HG03378 (cell line): ENCODE data around the gene CNTNAP2.

Experiments used
- ATAC-seq: cut with Tn5 transposase; IDR thresholded peaks from one replicate; pipeline ENCODE4 v1.9.1; 2021; ENCODE audit warnings: mild to moderate bottlenecking, moderate library complexity; ENCODE audit not compliant: unreplicated experiment

Gene CNTNAP2

DNA sequence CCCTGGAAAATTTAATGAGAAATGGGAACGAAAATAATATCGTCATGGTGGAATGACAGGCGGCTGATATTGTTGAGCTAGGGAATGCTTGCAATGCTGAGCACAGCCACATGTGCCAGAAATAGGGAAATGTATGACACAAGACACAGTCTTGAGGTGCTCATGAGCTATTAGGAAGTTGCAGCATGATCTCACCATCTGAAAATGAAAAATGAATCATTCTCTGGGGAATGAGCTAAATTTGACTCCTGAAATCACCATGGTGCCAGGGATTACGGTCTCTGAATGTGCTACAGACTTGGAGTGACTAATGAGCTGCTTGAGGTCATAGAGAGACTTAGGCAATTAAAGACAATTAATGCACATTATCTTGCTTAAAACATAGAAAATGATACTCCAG, 845.0 kb downstream of the CNTNAP2 start:
- no peak for ATAC-seq

DNA sequence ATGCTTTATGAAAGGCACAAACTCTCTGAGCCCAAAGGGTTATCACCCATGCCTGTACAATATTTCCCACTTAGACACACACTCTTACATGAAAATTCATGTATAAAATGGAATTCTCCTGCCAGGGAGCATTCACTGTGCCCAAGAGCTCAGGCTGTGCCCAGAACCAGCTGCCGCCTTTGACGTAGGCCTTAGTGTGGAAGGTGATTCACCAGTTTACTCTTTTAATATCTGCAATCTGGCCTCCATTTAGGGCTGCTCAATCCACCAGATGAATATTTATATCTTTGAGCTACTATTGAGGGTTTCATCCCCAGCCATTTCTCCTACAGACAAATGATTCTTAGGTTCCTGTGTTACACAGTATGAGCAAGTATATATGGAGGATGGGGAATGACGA, 849.7 kb downstream of the CNTNAP2 start:
- no peak for ATAC-seq

DNA sequence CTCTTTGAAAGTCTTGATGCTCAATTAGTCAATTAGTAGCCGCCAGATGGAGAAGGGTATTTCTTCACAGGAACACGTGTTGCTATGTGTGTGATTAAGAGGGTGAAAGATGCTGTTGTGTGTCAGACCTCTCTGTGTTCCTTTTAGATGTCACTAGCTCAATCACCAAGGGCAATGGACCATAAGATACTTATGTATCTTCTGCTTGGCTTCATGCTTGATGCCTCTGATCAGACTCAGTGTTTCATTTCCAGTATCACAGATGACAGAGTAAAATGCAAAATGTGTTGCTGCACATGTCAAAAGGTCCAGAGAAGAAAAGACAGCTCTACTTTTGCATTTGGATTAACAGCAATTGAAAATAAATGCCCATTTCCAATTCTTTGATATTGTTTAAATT, 865.9 kb downstream of the CNTNAP2 start:
- ATAC-seq: no peak

DNA sequence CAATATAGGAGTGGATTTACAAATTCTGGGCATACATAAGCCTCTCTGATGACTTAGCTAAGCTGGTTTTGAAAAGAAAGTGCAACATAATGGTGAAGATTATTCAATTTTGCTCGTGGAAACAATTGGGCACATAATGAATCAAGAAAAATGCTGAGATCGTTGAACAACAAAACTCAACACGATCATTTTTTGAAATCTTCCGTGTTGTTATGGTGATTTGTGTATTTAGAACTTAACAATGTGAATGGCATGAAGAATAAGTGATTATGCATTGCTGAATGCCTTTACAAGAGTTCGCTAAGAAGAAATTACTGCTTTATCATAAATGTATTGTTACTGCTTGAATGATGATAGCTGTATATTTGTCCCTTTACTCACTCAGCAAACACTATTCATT, 875.0 kb downstream of the CNTNAP2 start:
- ATAC-seq: no peak

DNA sequence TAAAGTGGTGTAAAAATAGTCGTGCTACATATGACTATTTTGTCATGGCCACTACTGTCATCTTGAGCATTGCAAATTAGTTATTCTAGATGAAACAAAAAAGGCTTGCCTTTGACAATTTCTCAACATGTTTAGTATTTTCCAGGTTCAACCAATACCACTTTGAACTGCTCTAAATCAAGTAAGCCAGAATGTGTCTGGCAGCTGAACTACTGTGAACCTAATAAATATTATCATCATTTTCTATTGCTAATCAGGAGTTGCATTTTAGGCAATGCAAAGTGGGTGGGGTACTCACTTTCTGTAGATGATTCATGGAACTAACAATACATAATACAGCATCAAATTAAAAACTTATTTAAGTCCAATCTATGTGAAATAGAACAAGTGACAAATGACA, 877.2 kb downstream of the CNTNAP2 start:
- no peak for ATAC-seq

DNA sequence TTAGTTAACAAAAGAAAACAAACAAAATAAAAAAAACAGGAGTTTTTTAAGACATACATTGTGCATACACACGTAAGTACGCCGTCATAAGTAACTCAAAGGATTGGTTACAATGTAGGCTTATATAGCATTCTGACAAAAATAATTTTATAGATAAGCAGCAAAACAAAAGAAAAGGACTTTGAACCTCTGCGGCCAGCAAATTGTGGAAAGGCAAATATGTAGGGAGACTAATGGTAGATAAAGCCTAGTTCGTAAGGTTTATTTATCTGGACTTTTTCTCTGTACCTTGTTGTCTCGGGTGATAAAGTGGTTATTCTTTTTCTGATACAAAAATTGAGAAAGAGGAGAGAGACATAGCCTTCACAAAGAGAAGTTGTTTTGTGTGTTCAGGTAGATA, 891.9 kb downstream of the CNTNAP2 start:
- no peak for ATAC-seq

DNA sequence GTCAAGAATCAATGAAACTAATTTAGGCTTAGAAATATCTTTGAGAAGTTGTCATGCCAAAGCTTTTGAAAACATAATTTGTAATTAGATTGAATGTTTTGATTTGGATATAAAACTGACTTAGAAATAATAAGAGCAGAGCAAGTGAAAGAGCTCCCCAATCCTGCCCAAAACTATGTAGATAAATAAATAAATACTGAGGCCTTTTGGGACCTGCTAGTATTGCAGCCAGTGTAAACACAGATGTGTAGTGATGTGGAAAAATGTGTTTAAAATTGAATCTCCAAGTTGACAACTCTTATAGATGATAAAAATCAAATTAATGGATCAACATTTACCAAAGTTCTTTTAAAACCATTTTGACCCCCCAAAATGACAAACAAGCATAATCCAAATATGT, 896.1 kb downstream of the CNTNAP2 start:
- no peak for ATAC-seq

DNA sequence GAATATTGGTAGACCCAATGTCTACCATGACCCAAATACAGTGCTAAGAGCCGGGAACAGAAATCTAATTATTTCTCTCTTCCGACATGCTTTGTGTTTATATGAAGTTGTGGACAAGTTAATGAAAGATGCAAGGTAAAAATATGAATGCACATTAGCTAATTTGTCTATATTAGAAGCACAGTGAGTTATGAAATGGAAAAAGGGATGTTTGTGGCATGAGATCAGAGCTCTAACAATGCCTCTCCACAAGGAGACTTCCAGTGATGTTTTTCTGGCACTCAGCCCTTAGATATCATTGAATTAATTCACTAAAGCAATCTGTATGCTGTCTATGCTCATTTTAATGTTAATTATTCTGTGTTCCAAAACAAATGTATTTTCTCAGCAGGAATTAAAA, 897.2 kb downstream of the CNTNAP2 start:
- ATAC-seq: no peak

DNA sequence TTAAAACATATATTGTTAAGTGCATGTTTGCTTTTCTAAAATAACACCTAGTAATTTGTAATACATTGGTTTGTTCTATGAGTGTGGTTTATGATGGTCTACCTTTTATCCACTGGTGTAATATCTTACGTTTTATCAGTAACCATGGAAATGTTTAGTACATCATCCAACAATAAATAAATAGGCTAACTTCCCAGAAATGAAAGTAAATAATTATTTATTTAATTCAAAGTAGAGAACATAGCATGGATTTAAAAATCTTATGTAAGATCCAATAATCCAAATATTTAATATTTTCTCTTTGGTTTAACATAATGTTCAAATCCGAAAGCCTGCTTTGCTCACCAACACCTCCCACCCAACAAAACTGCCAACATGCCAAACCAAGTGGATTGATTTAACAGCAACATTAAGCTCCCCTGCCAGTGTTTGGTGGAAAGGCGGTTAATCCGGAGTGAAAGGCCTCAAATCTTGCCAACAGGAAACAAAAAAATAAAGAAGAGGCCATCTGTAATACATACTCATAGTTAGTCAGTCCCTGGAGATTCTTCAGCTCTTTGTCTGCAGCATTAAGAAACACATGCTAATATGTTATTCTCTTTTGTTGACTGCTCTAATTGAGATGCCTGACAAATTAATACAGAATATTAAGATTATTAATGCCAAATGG, 897.8 kb downstream of the CNTNAP2 start:
- no peak for ATAC-seq

DNA sequence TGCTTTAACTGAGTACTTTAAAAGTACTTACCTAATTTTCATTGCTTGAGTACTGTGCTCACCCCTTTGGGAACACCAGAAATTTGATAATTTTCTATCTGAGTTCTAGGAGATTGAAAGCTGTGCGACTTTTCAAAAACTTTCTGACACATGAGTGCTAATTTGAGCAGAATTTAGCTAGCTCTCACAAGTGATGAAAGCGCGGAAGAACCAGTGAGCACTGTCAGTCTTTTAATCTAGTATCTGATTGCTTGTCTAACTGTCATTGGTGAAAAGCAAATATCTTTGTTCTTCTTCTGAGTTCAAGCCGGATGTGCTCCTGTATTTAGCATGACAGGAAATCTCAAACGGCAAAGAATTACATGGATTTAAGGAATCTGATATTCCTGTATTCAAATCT, 899.4 kb downstream of the CNTNAP2 start:
- no peak for ATAC-seq

DNA sequence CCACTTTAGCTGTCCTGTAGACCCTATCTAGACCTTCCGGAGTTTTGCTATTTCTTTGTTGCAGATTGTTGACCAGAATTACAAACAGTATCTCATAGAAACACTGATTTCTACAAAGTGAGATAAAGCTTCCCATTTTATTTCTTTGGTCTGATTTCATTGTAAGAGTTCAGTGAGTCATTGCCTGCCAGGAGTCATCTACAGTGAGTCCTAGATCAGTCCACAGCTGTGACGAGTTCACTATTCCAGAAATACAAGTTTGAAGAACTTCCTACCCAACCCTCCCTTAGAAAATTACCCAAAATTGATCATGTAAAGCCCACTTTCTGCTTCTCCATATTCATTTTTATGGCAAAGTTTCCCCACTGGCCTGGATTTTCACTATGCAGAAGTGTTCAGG, 905.5 kb downstream of the CNTNAP2 start:
- no peak for ATAC-seq

DNA sequence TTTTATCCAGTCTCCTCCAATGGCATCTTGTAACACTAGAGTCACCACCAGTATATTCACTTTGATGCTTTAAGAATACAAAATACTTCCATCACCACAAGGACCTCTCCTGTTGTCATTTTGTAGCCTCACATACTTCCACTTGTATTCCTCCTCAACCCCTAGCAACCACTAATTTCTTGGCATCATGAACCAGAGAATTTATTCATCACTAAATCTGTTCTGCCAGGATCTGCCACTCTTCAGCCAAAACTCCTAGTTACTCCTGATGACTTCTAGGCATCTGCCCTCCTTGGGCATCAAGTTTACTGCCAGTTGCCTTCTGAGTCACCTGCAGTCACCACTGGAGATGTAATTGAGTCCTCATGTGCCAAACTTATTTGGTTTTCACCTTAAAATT, 906.8 kb downstream of the CNTNAP2 start:
- no peak for ATAC-seq

DNA sequence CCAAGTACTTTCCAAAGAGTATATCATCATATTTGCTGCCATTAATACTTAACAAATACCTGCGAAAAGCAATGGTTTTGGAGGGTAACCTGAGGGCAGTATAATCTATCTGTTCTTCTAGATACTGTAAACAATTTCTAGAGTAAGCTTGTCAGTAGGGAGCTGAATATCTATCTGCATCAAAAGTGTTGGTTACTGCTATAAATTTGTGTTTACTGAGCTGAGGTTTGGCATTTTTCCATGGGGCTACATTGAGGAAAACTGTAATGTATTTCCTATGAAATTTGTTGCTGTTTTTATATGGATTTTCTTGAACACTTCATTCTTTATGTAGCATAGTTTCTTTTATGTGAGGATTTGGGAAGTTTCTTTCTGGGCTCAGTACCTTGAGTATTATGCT, 913.4 kb downstream of the CNTNAP2 start:
- ATAC-seq: no peak

DNA sequence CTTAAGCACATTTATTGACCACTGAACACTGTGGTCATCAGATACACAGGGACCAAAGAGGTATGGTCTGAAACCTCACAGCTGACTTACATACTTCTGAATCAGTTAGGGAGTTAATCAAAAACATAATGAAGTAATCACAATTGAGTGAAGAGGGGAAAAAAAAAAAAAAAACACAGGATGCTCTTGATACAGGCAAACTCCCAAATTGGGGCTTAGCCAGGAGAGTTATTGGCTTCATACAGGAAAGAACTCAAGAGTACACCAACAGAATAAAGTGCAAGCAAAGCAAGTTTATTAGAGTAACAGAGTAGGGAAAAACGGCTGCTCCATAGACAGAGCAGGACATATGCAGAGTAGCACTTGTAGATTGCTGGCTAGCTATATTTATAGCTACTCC, 917.0 kb downstream of the CNTNAP2 start:
- ATAC-seq: no peak

DNA sequence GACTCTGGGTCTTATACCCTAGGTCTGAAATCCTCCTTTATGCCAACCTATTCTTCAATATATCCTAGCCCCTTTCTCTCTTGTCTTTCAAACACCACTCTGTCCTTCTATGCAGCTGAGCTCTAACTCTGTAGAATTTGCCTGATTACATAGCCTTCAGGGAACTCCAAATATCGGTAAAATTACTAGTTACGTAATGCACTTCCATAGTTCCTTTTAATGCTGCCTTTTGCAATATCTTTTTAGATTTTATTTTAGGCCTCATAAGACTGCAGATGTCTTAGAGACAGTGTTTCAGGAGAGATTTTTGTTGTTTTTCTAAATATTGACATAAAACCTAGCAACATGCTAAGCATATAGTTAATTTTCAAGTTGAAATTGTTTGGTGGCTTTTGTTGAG, 924.8 kb downstream of the CNTNAP2 start:
- no peak for ATAC-seq

DNA sequence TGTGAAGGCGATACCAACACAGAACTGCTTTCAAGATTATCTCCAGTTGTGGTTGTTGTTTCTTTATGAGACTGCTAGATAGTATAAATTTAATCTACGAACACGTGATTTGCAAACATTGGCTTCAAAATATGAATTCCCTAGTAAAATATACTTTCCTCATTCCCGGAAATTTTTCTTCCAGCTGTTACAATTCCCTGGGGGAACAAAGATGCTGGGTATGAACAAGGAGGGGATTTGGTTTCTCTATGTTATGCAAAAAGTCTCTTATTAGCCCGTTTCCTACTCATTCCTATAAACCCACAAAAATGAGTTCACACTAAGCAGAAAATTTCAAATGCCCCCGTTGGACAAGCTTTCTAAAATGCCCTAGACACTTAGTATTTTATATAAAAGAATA, 928.3 kb downstream of the CNTNAP2 start:
- ATAC-seq: no peak

DNA sequence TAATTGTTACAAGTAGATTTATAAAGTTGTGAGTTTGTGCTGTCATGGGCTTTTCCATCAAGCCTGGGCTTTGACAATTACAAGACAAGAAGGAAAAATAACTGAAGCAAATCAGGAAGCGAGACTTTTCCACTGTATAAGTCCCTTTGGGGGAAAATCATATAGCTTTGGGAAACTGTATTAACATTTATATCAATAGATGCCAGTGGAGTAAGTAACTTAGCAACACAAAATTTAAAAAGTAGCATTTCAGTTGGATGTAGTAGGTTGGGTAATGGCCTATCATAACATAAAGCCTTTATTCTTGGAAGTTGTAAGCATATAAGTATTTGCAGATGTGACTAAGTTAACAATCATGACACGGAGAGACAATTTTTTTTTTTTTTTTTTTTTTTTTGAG, 931.1 kb downstream of the CNTNAP2 start:
- ATAC-seq: no peak

DNA sequence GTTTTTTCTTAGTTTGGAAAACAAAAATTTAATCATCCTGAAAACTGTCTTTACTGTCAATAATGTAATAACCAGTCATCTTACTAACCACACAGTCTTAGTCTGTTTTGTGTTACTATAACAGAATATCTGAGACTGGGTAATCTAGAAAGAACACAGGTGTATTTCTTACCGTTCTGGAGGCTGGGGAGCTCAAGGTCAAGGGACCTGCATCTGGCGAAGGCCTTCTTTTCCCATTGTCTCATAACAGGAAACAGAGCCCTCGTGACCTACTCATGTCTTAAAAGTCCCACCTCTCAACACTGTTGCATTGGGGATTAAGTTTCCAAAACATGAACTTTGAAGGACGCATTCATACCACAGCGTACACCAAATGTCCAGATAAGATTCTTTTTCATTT, 932.3 kb downstream of the CNTNAP2 start:
- ATAC-seq: no peak

DNA sequence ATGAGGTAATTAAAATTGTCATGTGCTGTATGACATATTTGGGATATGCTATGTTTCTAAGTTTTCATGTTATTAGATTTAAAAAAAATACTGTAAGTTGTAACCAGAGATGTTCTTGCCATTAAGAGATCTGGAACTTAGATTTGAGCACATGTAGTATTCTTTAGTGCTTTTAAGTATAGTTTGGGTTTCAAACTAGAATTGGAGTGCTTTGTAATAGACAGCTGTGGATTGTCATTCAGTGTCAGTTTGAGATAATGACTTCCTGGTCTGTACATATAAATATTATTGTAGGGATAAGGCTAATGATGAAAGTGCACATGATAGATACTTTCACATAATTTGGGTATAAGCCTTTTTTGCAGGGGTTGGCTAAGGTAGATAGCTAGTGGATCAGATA, 936.2 kb downstream of the CNTNAP2 start:
- no peak for ATAC-seq

DNA sequence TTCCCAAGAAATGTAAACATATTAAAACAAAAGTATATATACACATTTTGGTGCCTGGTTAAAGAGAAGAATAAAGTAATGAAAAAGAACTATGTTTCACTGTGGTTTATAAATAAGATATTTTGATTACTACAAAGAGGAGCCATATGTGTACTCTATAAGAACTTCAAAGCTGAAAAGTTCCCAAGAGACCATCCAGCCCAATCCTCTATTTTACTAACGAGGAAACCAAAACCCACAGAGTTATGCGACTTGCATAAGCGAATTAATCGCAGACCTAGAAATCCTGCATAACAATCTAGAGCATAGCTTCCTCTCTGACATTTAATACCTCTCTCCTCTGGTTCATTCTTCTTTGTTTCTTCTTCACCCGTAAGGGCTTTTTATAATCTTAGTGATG, 937.1 kb downstream of the CNTNAP2 start:
- no peak for ATAC-seq

DNA sequence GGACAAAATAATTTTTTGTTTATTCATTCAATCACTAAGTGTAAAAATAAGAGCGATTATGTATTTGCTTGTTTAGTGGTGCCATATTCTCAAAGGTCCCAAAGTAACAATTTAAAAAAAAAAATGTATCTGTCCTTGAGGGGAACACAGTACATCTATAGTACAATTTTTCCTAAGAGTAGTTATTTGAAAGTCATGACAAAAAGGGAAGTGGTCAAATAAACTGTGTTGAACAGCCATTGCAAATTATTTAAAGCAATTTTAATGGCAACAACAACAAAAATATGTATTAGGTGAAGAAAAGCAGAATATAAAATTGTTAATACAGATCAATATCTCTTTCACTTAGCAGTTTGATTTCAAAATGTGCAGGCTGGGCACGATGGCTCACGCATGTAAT, 943.5 kb downstream of the CNTNAP2 start:
- no peak for ATAC-seq

DNA sequence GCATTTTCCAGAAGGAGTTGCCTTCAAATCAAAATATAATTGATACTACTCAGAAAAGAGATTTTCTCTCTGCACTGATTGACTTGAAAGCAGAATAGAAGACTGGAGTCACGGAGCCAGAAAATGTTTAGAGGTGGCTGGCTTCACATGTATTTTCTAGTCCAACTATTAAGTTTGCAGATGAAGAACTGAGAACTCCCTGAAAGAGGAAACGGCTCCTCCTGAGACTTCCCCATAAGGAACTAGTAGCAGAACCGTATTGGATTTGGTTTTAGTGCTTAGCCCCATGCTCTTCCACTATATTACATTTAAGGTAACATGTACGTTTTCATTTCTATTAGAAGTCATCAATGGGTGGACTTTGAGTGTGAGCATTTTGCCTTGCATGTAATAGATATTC, 946.3 kb downstream of the CNTNAP2 start:
- no peak for ATAC-seq

DNA sequence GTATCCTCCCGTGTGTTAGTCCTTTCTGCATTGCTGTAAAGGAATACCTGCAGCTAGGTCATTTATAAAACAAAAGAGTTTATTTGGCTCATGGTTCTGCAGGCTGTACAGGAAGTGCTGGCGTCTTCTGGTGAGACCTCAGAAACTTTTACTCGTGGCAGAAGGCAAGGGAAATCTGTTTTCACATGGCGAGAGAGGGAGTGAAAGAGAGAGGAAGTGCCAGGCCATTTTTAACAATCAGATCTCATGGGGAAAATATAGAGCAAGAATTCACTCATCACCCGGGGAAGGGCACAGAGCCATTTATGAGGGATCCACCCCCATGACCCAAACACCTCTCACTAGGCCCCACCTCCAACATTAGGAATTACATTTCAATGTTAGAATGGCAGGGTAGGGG, 952.2 kb downstream of the CNTNAP2 start:
- ATAC-seq: no peak

DNA sequence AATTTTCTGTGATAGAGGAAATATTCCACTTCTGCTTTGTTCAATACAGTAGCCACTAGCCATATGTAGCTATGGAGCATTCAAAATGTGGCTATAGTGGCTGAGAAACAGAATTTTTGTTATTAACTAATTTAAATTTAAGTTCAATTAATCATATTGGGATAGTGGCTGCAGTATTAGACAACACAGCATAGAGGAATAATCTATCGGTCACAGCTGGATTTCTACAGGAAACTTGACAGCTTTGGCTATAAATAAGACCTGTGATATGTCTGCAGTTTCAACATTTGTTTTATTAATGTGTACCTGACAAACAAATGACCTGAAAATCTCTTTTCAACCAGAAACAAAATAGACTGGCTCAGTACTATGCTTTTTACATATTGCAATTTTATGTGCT, 953.2 kb downstream of the CNTNAP2 start:
- ATAC-seq: no peak
